Neural cell (in vitro differentiated cells): Measurements from ENCODE around the gene MYNN. TPM values are rescaled to one million over a fixed set of nuclear protein-coding genes. Genes with fewer than 3 reads are reported as not detected.

ENCODE experiments used
- H2AFZ ChIP-seq: fragments of 200-600, 300-800 bp; sonication (generic), shearing (Covaris generic); 2 replicates; pipeline ENCODE4 v1.6.0; 2014; ENCODE audit warnings: low read depth, mild to moderate bottlenecking, antibody characterized with exemption, low read length, moderate library complexity
- H3F3A ChIP-seq: fragments of 200-600 bp; shearing (Covaris generic); 2 replicates; pipeline ENCODE4 v1.6.1; 2016; ENCODE audit warnings: mild to moderate bottlenecking, moderate library complexity, mixed read lengths, antibody characterized with exemption, low read length; ENCODE audit not compliant: insufficient read depth, poor library complexity, severe bottlenecking
- H3K27ac ChIP-seq: fragments of 200-600, 300-800 bp; sonication (generic), shearing (Covaris generic); 2 replicates; pipeline ENCODE4 v1.5.1; 2014; ENCODE audit warnings: mild to moderate bottlenecking, low read length, moderate library complexity
- H3K27me3 ChIP-seq: fragments of 300-800, 200-600 bp; sonication (generic), shearing (Covaris generic); 2 replicates; pipeline ENCODE4 v1.6.0; 2014; ENCODE audit warnings: mild to moderate bottlenecking, low read depth, low read length, moderate library complexity; ENCODE audit not compliant: insufficient read depth
- H3K36me3 ChIP-seq: fragments of 300-800, 200-600 bp; sonication (generic), shearing (Covaris generic); 2 replicates; pipeline ENCODE4 v1.5.1; 2014; ENCODE audit warnings: mild to moderate bottlenecking, antibody characterized with exemption, low read length, moderate library complexity; ENCODE audit not compliant: insufficient read depth
- H3K4me2 ChIP-seq: fragments of 300-800, 200-600 bp; sonication (generic), shearing (Covaris generic); 2 replicates; pipeline ENCODE4 v1.6.0; 2014; ENCODE audit warnings: mild to moderate bottlenecking, low read length
- H3K4me3 ChIP-seq: fragments of 300-800, 200-600 bp; sonication (generic), shearing (Covaris generic); 2 replicates; pipeline ENCODE4 v1.5.1; 2014; ENCODE audit warnings: mild to moderate bottlenecking, low read length, moderate library complexity
- H3K79me2 ChIP-seq: fragments of 200-600 bp; shearing (Covaris generic); replicated peaks from 2 replicates; pipeline ENCODE4 v1.6.0; 2014; ENCODE audit warnings: mild to moderate bottlenecking, low read length, moderate library complexity; ENCODE audit not compliant: insufficient read depth
- H3K9ac ChIP-seq: fragments of 300-800, 200-600 bp; sonication (generic), shearing (Covaris generic); 2 replicates; pipeline ENCODE4 v1.6.1; 2016; ENCODE audit warnings: mild to moderate bottlenecking, low read length, mixed read lengths
- H3K9me2 ChIP-seq: fragments of 200-600 bp; shearing (Covaris generic); 2 replicates; pipeline ENCODE4 v1.6.1; 2016; ENCODE audit warnings: mild to moderate bottlenecking, low read length, mixed read lengths; ENCODE audit not compliant: insufficient read depth
- H3K9me3 ChIP-seq: fragments of 200-600, 300-800 bp; sonication (generic), shearing (Covaris generic); 2 replicates; pipeline ENCODE4 v1.6.1; 2016; ENCODE audit warnings: mild to moderate bottlenecking, mixed run types, low read length, moderate library complexity, mixed read lengths
- H4K20me1 ChIP-seq: fragments of 200-600 bp; shearing (Covaris generic); 2 replicates; pipeline ENCODE4 v1.6.1; 2016; ENCODE audit warnings: mild to moderate bottlenecking, mixed run types; ENCODE audit not compliant: insufficient read depth
- EP300 ChIP-seq: fragments of 450-650 bp; conservative IDR thresholded peaks from 2 replicates; pipeline ENCODE4 v1.6.1; 2014; ENCODE audit warnings: antibody characterized with exemption, mild to moderate bottlenecking, moderate library complexity; ENCODE audit not compliant: poor library complexity, severe bottlenecking
- EZH2 ChIP-seq: fragments of 200-600, 300-800 bp; shearing (Covaris generic), sonication (generic); IDR thresholded peaks from 2 replicates; pipeline ENCODE4 v1.6.1; 2014; ENCODE audit warnings: antibody characterized with exemption, low read length, borderline replicate concordance, mild to moderate bottlenecking; ENCODE audit not compliant: insufficient read depth, poor library complexity, severe bottlenecking
- MXI1 ChIP-seq: fragments of 450-650 bp; conservative IDR thresholded peaks from 2 replicates; pipeline ENCODE4 v1.6.1; 2014; ENCODE audit warnings: antibody characterized with exemption, mild to moderate bottlenecking; ENCODE audit not compliant: poor library complexity, severe bottlenecking
- POLR2AphosphoS5 ChIP-seq: IDR thresholded peaks from 2 replicates; pipeline ENCODE4 v1.6.1; 2012
- RAD21 ChIP-seq: fragments of 450-650 bp; conservative IDR thresholded peaks from 2 replicates; pipeline ENCODE4 v1.6.1; 2014; ENCODE audit warnings: antibody characterized with exemption, mild to moderate bottlenecking, moderate library complexity
- SMC3 ChIP-seq: fragments of 450-650 bp; conservative IDR thresholded peaks from 2 replicates; pipeline ENCODE4 v1.6.1; 2014; ENCODE audit warnings: antibody characterized with exemption, mild to moderate bottlenecking, moderate library complexity; ENCODE audit not compliant: poor library complexity
- TAF1 ChIP-seq: IDR thresholded peaks from 2 replicates; pipeline ENCODE4 v1.6.1; 2012; ENCODE audit warnings: low read depth
- polyA plus RNA-seq: library from polyadenylated mRNA; depleted of rRNA; stranded (reverse); fragments of >200 nt; gene quantifications from 2 replicates; pipeline ENCODE4 v1.2.3, GENCODE V29; 2014
- TF ChIP-seq, protein P1 (sequence below): IDR thresholded peaks from 2 replicates; pipeline ENCODE4 v1.6.1; 2012; ENCODE audit warnings: borderline replicate concordance
- TF ChIP-seq, protein P2 (sequence below): fragments of 450-650 bp; IDR thresholded peaks from 2 replicates; pipeline ENCODE4 v1.5.1; 2014; ENCODE audit warnings: antibody characterized with exemption, mild to moderate bottlenecking, moderate library complexity; ENCODE audit not compliant: poor library complexity, severe bottlenecking

Gene MYNN
- polyA plus RNA-seq, 1 donor from 2014 or later: 27.0 TPM

GRCh38 chr3:169822540-169822939 is 49.3 kb downstream of the MYNN start:
- H3K27ac ChIP-seq: no peak overlapping the region
- no peaks in the 10 kb centered on the region for H3K79me2 ChIP-seq
- H3K4me3 ChIP-seq: no peak overlapping the region
- no peak overlapping the region for H3K9ac ChIP-seq
- H3K9me3 ChIP-seq: no peaks in the 10 kb centered on the region
- H3K4me2 ChIP-seq: no peak overlapping the region
- no peak overlapping the region for H2AFZ ChIP-seq
- TF ChIP-seq RAD21: no peak
- TF ChIP-seq, protein P1, sequence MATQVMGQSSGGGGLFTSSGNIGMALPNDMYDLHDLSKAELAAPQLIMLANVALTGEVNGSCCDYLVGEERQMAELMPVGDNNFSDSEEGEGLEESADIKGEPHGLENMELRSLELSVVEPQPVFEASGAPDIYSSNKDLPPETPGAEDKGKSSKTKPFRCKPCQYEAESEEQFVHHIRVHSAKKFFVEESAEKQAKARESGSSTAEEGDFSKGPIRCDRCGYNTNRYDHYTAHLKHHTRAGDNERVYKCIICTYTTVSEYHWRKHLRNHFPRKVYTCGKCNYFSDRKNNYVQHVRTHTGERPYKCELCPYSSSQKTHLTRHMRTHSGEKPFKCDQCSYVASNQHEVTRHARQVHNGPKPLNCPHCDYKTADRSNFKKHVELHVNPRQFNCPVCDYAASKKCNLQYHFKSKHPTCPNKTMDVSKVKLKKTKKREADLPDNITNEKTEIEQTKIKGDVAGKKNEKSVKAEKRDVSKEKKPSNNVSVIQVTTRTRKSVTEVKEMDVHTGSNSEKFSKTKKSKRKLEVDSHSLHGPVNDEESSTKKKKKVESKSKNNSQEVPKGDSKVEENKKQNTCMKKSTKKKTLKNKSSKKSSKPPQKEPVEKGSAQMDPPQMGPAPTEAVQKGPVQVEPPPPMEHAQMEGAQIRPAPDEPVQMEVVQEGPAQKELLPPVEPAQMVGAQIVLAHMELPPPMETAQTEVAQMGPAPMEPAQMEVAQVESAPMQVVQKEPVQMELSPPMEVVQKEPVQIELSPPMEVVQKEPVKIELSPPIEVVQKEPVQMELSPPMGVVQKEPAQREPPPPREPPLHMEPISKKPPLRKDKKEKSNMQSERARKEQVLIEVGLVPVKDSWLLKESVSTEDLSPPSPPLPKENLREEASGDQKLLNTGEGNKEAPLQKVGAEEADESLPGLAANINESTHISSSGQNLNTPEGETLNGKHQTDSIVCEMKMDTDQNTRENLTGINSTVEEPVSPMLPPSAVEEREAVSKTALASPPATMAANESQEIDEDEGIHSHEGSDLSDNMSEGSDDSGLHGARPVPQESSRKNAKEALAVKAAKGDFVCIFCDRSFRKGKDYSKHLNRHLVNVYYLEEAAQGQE: no peak
- no peak for TF ChIP-seq MXI1
- no peak for TF ChIP-seq EZH2
- TF ChIP-seq EP300: no peak
- TF ChIP-seq, protein P2, sequence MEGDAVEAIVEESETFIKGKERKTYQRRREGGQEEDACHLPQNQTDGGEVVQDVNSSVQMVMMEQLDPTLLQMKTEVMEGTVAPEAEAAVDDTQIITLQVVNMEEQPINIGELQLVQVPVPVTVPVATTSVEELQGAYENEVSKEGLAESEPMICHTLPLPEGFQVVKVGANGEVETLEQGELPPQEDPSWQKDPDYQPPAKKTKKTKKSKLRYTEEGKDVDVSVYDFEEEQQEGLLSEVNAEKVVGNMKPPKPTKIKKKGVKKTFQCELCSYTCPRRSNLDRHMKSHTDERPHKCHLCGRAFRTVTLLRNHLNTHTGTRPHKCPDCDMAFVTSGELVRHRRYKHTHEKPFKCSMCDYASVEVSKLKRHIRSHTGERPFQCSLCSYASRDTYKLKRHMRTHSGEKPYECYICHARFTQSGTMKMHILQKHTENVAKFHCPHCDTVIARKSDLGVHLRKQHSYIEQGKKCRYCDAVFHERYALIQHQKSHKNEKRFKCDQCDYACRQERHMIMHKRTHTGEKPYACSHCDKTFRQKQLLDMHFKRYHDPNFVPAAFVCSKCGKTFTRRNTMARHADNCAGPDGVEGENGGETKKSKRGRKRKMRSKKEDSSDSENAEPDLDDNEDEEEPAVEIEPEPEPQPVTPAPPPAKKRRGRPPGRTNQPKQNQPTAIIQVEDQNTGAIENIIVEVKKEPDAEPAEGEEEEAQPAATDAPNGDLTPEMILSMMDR: no peak
- TF ChIP-seq POLR2AphosphoS5: no peak
- TF ChIP-seq TAF1: no peak
- TF ChIP-seq SMC3: no peak
- H3K9me2 ChIP-seq: no peaks in the 10 kb centered on the region
- no peaks in the 10 kb centered on the region for H3F3A ChIP-seq
- H3K27me3 ChIP-seq: no peaks in the 10 kb centered on the region
- no peaks in the 10 kb centered on the region for H4K20me1 ChIP-seq
- no peaks in the 10 kb centered on the region for H3K36me3 ChIP-seq

- Histone ChIP-seq H3K79me2 (no peaks in the 10 kb centered on the region), H4K20me1 (no peaks in the 10 kb centered on the region), H3K9ac (no peak overlapping the region), H3K36me3 (no peaks in the 10 kb centered on the region), H3K4me3 (no peak overlapping the region), H3K9me3 (no peaks in the 10 kb centered on the region), H3K4me2 (no peak overlapping the region), H2AFZ (no peak overlapping the region), H3F3A (no peaks in the 10 kb centered on the region), H3K27ac (no peak overlapping the region), H3K9me2 (no peaks in the 10 kb centered on the region), H3K27me3 (no peaks in the 10 kb centered on the region)
- TF ChIP-seq SMC3 (no peak), EP300 (no peak), MXI1 (no peak), RAD21 (no peak), POLR2AphosphoS5 (no peak), TAF1 (no peak)
Measured at GRCh38 chr3:169822983-169823382, 49.8 kb downstream of the MYNN start.
